Inferior parietal cortex (tissue), 1 donor: ENCODE data around the gene HNRNPL.
A peak's percentile ranks its signal among the peaks of the same experiment; 100 is the strongest.
"Not testable (repeated sequence)": the region's sequence is repeated elsewhere in the genome, so short reads cannot be mapped to it uniquely, and the experiment has no call there.

Source experiments
- DNase-seq: peaks from one replicate; pipeline ENCODE4 v3.0.0-alpha.2; 2016; ENCODE audit errors: extremely low spot score

The HNRNPL gene

DNA sequence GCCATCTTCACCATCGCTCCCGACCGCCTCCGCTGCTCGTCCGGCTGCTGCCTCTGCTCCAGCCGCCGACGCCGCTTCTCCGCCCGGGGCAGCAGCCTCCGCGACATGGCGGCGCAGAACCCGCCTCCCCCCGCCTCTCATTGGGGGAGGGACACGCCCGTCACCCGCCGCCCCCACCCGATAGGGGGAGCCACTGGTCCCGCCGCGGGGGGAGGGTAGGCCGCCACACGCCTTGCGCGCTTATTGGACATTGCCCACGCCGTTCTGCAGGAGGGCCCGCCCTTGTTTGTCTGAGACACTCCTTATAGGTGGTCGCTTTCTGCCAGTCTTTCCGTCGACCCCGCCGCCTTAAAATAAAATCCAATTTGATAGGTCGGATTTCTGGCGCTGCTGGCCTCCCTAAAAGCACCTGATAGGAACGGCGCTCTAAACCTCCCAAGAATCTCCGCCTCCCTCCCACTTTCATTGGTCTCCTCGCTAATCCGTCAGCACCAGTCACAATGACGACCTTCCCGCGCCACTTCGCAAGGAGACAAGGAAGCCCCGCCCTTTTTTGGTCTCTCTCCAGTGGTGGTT, at the start of gene HNRNPL:
Gene HNRNPL, minus strand, starts transcription at position 127 of the 576 bp plus-strand sequence. Its CDS starts 20 bp downstream, at position 107.
- DNase-seq = peak; percentile 100

DNA sequence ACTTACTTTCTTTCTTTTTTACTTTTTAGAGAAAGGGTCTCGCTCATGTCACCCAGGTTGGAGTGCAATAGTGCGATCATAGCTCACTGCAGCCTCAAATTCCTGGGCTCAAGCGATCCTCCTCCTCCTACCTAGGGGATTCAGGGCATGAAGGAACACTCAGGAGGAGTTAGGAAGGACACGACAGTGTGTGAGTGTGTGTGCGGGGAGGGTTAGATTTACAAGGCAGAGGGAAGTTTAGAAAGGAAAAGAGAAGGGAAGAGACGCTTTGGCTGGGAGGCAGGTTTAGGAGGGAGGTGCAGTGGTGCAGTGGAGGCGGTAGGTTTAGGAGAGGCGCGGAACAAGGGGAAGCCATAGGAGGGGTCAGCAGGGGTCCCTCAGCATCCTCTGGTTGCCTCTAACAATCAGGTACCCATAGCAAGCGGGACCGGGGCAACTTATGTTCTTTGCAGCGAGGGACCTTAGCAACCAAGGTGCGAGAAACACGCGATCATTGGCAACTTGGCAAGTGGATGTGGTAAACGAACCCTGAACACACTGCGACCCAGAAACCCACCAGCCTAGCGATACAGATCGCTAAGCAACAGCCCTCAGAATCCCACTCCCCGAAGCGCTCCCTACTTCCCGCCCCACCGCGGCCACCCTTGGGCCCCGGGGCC, 49.1 kb upstream of the HNRNPL start:
- DNase-seq = no peak

DNA sequence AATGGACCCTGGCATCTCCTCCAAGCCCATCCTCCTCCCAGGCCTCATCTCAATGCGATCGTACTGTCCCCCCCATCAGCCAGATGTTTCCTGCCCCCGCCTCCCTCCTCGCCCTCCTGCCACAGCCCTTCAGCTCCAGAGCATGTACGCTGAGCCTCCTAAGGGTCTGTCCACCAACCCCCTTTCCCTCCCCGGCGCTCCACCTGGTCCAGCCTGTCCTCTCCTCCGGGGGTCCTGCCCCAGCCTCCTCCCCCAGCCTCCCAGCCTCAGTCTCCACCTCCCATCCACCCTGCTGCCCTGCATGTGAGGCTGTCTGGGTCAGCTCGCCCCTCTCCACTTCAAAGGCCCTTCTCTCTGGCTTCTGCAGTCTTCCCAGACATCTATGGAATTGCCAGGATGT, 45.2 kb upstream of the HNRNPL start:
- DNase-seq = no peak

DNA sequence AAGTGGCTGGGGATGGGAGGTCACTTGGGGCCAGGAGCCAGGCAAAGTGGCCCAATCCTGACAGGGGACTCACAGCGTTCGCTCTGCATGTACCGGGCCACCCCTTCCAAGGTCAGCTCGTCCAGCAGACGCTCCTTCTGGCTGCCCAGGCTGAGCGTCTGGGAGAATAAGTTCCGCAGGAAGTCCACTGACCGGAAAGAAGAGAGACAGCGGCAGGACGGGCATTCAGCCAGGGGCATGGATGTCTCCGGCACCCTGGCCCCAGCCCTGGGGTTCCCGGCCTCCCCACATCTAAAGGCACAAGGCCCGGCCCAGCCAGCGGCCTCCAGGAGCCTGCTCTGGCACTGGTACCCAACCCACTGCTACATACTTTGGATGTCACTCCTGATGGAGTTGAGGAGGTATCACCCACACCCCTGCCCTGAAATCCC, 43.6 kb upstream of the HNRNPL start:
- no peak for DNase-seq

DNA sequence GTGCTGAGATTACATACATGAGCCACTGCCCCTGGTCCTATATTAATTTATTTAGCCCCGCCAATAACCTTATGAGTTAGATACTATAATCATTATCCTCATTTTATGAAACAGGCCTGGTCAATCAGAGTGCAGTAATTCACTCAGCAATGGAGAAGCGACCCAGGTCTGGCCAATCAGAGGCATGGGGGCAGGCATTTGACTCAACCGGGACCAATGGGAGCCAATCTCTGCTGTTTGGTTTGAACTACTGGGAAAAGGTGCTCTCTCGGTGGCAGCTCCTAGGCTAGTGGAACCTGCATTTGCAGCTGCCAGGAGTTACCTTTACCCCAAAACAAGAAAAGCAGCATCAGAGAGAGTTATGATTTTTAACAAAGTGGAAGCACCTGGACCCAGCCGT, 43.1 kb upstream of the HNRNPL start:
- no peak for DNase-seq

DNA sequence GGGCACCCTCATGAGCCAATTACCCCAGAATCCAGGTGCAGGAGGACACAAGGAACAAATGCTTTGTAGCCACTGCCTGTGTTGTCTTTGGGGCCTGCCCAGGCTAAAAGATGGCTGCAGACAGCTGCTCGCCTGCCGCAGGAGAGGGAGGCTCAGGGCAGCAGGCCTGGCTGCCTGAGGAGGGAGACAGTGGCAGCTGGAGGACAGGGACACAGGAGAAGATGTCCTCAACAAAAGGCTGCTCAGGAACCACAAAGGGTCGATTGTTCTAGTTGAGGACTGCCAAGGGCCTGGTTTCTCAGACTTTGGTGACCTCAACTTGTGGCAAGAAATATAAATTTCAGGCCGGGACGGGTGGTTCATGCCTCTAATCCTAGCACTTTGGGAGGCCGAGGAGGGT, 42.0 kb upstream of the HNRNPL start:
- peak; percentile 44 for DNase-seq

DNA sequence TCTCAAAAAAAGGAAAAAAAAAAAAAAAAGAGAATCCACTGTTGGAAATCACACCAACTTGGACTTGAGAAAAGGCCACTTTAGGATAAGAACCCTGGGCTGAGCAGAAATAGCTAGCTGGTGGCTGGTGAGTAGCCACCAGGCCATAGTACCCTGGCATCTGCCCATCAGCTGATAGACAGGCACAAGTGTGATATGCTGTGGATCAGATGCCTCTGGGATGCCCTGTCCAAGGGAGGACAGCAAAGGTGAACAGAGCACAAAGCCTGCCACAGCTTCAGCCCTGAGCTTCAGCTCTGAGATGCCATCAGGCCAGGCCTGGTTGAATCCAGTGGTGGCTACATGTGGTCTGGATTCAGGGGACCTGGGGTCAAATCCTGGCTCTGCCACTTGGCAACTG, 40.9 kb upstream of the HNRNPL start:
- no peak for DNase-seq

DNA sequence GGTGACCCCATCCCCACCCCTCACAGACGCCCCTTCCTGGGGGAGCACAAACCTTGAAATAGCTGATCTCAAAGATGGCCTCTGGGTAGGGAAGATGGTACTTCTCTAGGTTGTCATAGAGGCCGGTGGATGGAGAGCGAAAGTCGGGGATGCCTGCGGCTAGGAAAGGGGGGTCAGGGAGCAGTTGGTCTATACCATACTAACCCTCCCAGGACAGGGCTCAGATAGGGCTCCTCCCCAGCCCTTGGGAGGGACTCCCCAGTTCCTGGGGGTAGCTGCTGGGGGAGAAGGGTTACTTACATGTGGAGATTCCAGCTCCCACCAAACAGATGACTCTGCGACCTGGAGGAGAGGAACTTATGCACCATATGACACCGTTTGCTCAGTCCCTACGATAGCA, 40.0 kb upstream of the HNRNPL start:
- DNase-seq = no peak

DNA sequence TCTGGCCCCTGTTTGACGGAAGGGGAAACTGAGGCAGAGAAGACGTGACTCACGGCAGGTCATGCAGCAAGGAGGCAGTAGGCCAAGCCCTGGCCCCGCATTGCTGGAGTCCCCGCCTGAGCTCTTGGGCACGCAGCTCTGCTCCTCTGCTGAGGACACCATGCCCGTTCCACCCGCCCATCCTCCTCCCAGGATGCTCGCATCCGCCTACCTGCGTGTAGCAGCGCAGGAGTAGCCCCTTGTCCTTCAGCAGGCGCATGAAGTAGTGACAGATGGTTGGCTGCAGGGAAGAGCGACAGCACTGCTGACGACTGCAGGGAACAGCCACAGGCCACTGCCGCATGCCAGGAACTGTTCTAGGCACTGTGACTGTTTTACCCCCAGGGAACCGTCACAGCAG, 39.1 kb upstream of the HNRNPL start:
- no peak for DNase-seq

DNA sequence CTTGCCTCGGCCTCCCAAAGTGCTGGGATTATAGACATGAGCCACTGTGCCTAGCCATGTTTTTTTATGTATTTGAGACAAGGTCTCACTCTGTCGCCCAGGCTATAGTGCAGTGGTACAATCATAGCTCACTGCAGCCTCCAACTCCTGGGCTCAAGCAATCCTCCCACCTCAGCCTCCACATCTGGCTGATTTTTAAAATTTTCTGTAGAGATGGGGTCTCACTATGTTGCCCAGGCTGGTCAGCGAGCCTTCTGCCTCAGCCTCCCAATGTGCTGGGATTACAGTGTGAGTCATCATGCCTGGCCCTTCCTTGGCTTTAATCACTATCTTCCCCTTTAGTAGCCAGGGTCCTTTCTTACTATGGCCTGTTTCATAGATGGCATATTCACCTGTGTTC, 34.9 kb upstream of the HNRNPL start:
- DNase-seq = not testable (repeated sequence)

DNA sequence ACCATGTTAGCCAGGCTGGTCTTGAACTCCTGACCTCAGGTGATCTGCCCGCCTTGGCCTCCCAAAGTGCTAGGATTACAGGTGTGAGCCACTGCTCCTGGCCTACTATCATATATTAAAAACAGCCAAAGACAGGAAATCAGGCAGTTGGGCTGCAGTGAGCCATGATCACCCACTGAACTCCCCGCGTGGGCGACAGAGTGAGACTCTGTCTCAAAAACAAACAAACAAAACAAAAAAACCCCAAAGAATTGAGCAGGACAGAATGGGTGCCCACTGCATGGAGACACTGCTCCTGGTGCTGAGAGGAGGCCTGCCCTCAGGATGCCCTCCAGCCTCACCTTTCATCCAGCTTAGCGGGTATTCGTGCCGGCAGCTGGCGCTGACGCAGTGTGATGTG, 33.5 kb upstream of the HNRNPL start:
- DNase-seq = no peak

DNA sequence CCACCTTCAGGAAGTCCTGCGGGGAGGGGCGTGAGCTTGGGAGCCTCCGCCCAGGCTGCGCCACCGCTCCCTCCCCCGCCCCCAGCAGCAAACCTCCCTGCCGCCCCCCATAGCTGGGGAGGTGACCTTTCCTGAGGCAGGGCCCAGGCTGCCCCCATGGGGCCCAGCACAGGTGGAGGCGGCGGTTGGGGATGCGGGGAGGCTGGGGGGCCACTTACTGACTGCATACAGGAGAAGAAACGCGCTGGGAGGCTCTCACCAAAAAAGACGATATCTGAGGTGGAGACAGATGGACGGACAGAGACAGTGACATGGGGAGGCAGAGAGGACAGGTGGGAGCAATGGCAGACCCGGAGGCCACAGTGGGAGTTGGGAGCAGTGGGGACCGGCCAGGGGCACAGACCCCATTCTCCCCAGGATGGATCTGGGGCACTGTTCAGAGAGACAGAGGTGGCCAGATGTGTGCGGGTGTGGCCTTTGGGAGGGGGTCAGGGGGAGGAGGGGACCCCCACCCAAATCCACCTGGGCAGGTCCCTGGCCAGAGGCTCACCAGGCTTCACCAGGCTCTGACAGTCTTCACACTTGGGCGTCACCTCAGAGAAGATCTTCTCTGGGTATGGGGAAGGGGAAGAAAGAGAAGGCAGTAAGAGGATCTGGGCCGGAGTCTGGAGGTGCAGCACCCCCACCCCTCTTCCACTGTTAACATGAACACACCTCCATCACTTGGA, 31.3 kb upstream of the HNRNPL start:
- DNase-seq = no peak

DNA sequence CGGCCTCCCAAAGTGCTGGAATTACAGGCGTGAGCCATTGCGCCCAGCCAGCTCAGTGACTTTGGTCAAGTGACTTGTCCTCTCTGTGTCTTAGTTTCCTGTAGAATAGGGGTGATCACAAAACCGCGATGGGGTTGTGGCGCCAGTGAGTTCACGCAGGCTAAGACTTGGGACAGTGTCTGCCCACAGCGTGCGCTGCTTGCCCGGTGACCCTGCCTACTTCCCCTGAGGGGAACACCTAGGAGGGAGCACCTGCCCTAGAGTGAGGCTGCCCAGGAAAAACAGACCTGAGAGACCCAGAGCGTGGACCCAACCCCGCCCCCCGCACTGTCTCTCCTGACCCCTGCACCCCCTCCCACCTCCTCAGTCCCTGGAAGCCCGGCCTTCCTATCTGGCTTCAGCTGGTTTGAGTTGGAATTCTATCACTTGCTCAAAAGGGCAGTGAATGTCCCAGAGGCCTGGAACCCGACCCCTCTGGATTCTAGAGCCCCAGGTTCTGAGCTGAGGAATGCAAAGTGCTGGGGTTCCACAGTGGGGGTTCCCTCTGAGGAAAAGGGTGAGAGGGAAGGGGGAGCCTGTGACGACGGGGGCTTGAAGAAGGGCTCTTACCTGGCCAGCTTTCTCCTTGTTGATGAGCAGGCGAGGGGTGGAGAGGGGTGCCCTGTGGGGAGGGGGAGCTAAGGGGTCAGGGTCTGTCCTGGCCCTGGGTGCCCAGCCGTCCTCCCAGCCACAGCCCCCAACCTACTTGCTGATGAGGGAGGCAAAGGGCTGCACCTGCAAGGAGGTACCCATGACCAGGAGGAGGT, 30.5 kb upstream of the HNRNPL start:
- DNase-seq = no peak

DNA sequence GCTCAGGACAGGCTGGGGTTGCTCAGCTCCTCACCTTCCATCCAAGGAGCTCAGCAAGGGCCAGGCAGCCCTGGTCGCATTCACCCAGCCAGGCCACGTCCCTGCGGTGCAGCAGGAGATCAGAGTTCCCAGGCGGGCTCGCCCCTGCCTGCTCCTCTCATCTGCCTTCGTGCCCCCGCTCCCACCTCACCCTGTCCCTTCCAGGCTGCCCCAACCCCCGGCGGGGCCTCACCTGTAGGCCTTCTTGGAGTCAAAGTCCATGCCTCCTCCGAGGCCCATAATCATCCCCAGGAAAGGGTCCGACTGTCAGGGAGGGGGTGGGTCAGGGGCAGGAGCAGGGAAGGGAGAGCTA, 29.6 kb upstream of the HNRNPL start:
- DNase-seq = no peak

DNA sequence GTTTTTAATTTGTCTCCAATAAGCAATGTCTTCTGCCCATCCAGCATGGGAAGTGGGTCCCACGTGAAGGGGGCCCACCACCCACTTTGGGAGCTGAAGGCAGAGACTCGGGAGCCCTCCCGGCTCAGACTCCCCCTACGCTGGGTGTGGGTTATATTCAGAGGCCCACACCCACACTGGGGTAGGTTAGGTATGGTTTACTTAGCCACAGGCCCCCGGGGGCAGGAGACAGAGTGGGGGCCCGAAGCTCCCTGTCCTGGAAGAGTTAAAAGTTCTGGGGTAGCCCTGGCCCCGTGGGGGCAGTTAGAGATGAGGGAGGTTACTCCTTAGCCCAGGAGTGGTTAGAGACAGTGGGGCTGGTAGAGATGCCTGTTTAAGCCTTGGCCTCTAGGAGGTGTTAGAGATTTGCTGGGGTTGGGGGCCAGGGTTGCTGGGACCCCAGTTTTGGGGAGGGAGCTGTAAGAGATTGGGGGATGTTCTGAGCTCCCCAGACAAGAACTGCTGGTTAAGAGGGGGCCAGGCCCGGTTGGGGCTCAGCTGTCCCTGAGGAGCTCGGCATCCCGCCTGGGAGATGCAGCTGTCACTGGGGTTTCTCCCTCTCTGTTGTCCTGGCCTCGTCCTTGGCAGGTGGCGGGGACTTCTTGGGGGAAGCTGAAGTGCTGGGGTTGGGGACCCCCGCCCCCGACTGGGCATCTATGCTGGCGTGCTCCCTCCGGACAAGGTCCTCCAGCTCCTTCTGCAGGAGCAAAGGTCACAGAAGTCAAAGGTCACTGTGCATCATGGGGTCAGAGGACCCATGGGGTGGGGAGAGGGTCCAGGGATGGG, 29.0 kb upstream of the HNRNPL start:
- DNase-seq = no peak

DNA sequence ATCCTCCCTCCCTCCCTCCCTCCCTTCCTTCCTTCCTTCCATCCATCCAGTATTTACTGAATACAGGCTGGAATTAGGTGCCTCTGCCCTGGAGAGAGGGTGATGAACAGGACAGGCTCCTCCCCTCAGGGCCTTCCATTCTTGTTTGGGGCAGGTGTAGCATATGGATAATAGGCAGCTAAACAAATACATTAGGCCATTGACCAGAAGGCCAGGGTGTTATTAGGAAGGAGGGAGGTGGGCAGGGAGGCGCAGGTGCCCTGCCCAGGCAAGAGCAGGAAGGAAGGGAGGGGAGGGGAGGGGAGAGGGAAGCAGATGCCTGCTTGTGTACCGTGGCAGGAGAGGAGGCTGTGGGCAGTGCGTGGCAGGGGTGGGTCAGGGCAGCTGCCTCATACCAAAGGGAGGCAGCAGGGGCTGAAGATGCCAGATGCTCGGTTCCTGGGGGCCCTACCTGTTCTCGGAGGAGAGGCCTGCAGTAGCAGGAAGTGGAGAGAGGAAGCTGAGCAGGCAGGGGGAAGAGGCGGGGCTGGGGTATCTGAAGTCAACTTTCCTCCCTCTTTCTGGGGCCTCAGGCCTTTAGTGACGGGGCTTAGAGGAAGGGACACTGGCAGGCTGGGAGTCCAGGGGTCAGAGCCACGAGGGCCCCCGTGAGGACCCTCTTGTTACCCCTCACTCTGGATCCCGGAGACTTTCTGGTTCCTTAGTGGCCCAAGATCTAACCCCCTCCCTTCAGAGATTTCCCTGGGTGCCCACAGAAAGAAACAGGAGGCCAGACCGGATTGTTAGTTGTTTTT, 28.2 kb upstream of the HNRNPL start, which contains the start of gene RINL:
Gene RINL, minus strand, starts transcription at position 495 of the 794 bp plus-strand sequence. CDS start 1,533 bp downstream, outside the sequence.
- no peak for DNase-seq

DNA sequence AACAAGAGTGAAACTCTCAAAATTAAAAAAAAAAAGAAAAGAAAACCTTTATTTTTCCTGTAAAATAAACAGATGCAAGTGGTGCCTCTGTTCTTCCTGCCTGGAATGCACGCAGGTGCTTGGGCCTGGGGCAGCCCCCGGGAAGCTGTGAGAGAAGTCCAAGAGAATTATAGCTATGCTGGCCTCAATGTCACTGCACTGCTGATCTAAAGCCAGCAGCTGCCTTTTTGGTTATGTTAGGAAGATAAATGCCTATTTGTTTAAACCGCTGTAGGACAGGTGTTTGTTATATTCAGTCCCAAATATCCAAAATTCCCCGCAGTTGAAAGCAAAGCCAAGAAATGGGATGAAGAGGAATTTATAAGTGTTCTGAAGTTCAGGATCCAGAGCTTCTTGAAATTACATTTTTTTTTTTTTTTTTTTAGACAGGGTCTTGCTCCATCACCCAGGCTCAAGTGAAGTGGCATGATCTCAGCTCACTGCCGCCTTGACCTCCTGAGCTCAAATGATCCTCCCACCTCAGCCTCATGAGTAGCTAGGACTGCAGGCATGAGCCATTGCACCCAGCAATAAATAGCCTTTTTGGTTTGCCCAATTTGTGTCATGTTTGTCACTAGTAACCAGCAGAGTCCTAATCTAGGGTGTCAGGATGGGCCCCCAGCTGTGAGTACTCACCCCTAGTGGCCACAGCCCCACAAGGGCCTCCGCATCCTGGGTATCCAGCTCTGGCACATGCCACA, 26.0 kb upstream of the HNRNPL start:
- DNase-seq = no peak

DNA sequence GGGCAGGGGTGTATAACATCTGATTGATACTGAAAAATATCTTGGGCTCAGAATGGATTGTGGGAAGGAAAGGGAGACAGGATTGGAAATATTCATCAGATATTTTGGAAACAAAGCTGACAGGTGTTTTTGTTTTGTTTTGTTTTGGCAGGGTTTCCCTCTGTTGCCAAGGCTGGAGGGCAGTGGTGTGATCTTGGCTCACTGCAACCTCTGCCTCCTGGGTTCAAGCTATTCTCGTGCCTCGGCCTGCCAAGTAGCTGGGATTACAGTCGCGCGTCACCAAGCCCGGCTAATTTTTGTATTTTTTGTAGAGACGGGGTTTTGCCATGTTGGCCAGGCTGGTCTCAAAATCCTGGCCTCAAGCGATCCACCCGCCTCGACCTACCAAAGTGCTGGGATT, 23.6 kb upstream of the HNRNPL start:
- not testable (repeated sequence) for DNase-seq

DNA sequence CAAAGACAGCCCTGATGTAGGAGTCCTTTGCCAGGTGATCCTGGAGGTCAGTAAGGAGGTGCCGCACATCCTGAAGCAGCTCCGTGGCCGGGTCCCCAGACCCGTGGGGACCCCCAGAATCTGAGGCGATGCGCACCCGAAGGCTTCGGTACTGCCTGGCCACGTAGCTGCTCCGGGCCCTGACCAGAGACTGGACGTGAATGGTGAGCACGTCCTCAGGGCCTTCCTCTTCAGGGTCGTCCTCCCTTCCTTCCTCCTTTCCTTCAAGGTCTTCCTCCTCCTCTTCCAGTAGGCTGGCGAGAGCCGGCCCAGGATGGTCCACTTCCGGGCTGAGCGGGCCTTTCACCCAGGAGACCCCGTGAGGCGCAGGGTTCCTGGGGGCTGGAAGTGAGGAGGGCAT, 20.8 kb upstream of the HNRNPL start:
- no peak for DNase-seq
